ENCODE results near the gene OSBPL3.

GRCh38 chr7:24757353-24758275 lies 222.4 kb downstream of the OSBPL3 start, which contains the start of gene GSDME:
- no peak for TF ChIP-seq ZNF704 (tag by site-specific recombination; IDR thresholded peaks at IDR 0.05)
- TF ChIP-seq CTCF (tag by site-specific recombination; IDR thresholded peaks at IDR 0.05) = no peak
- TF ChIP-seq ZNF660 (tag by site-specific recombination; IDR thresholded peaks at IDR 0.05) = no peak
- TF ChIP-seq ZBTB7A (tag by site-specific recombination; IDR thresholded peaks at IDR 0.05; ENCODE audit: low read depth) = no peak

Data from HEK293 (cell line).